ENCODE results near the gene CRAMP1.

The CRAMP1 gene

GRCh38 chr16:1653023-1653422 is 40.9 kb downstream of the CRAMP1 start:
- Histone ChIP-seq H3K27ac (ENCODE audit: low read length, poor library complexity, severe bottlenecking) (no peak overlapping the region), H3K4me3 (ENCODE audit: insufficient read depth in 1 of 2, low read depth in 1 of 2, low read length in 2 of 2) (no peak overlapping the region), H2AFZ (ENCODE audit: low read depth, low read length) (no peak overlapping the region), H3K18ac (ENCODE audit: low read depth in 1 of 2, low read length in 2 of 2) (no peak overlapping the region), H3K27me3 (ENCODE audit: control insufficient read depth in 1 of 2, insufficient read depth in 1 of 2, low read length in 2 of 2) (no peaks in the 10 kb centered on the region), H3K23ac (ENCODE audit: low read length in 2 of 2) (no peak overlapping the region), H3K4me1 (ENCODE audit: control insufficient read depth, insufficient read depth, low read depth, low read length) (no peaks in the 10 kb centered on the region), H2AK5ac (ENCODE audit: low read length, severe bottlenecking) (no peak overlapping the region), H3K9ac (ENCODE audit: low read length) (no peak overlapping the region), H3K36me3 (ENCODE audit: control insufficient read depth in 1 of 2, insufficient read depth in 2 of 2, low read depth in 1 of 2, low read length in 2 of 2) (peaks cover 69 to 72% of the 10 kb centered on the region in 2 experiments), H3K79me1 (replicated peaks; ENCODE audit: low read length, poor library complexity, severe bottlenecking) (peaks cover 48% of the 10 kb centered on the region), H2BK120ac (ENCODE audit: low read depth, low read length) (no peak overlapping the region), H4K91ac (ENCODE audit: low read length) (no peak overlapping the region), H3K4me2 (ENCODE audit: low read length, poor library complexity, severe bottlenecking) (no peak overlapping the region), H3K9me3 (ENCODE audit: control insufficient read depth, low read length) (no peaks in the 10 kb centered on the region), H3K14ac (ENCODE audit: low read length in 2 of 2) (no peak overlapping the region), H2BK15ac (ENCODE audit: low read depth, poor library complexity, severe bottlenecking) (no peak overlapping the region), H2BK5ac (ENCODE audit: low read depth, low read length, poor library complexity, severe bottlenecking) (no peak overlapping the region), H4K8ac (ENCODE audit: low read length) (no peak overlapping the region), H3K4ac (ENCODE audit: low read depth in 1 of 2, low read length in 2 of 2) (no peak overlapping the region), H2BK12ac (ENCODE audit: low read length in 2 of 2) (no peak overlapping the region)
- DNase-seq, result no peak
- WGBS, result over 99% methylated on average over 15 of the region's 15 CpGs

GRCh38 chr16:1654505-1655268 is 42.5 kb downstream of the CRAMP1 start:
- H3K79me1 ChIP-seq (replicated peaks; ENCODE audit: low read length, poor library complexity, severe bottlenecking), result peaks cover 54% of the 10 kb centered on the region
- H3K4me3 ChIP-seq (ENCODE audit: insufficient read depth in 1 of 2, low read depth in 1 of 2, low read length in 2 of 2), result no peak overlapping the region
- no peak overlapping the region for H3K4ac ChIP-seq (ENCODE audit: low read depth in 1 of 2, low read length in 2 of 2)
- H3K18ac ChIP-seq (ENCODE audit: low read depth in 1 of 2, low read length in 2 of 2), result no peak overlapping the region
- H3K9me3 ChIP-seq (ENCODE audit: control insufficient read depth, low read length), result no peaks in the 10 kb centered on the region
- no peak overlapping the region for H3K9ac ChIP-seq (ENCODE audit: low read length)
- H3K14ac ChIP-seq (ENCODE audit: low read length in 2 of 2), result no peak overlapping the region
- H4K8ac ChIP-seq (ENCODE audit: low read length), result no peak overlapping the region
- H2BK15ac ChIP-seq (ENCODE audit: low read depth, poor library complexity, severe bottlenecking), result no peak overlapping the region
- H3K27me3 ChIP-seq (ENCODE audit: control insufficient read depth in 1 of 2, insufficient read depth in 1 of 2, low read length in 2 of 2), result no peaks in the 10 kb centered on the region
- no peak overlapping the region for H3K27ac ChIP-seq (ENCODE audit: low read length, poor library complexity, severe bottlenecking)
- no peak overlapping the region for H2AK5ac ChIP-seq (ENCODE audit: low read length, severe bottlenecking)
- H2BK5ac ChIP-seq (ENCODE audit: low read depth, low read length, poor library complexity, severe bottlenecking), result no peak overlapping the region
- no peak overlapping the region for H2AFZ ChIP-seq (ENCODE audit: low read depth, low read length)
- H3K4me1 ChIP-seq (ENCODE audit: control insufficient read depth, insufficient read depth, low read depth, low read length), result peaks cover 3% of the 10 kb centered on the region
- no peak overlapping the region for H2BK120ac ChIP-seq (ENCODE audit: low read depth, low read length)
- WGBS, result 97% methylated on average over 32 of the region's 32 CpGs
- H3K4me2 ChIP-seq (ENCODE audit: low read length, poor library complexity, severe bottlenecking), result no peak overlapping the region
- no peak for DNase-seq
- H4K91ac ChIP-seq (ENCODE audit: low read length), result no peak overlapping the region
- no peak overlapping the region for H2BK12ac ChIP-seq (ENCODE audit: low read length in 2 of 2)
- no peak overlapping the region for H3K23ac ChIP-seq (ENCODE audit: low read length in 2 of 2)
- H3K36me3 ChIP-seq (ENCODE audit: control insufficient read depth in 1 of 2, insufficient read depth in 2 of 2, low read depth in 1 of 2, low read length in 2 of 2), result peaks cover 83 to 85% of the 10 kb centered on the region in 2 experiments

- Histone ChIP-seq H4K8ac (ENCODE audit: low read length) (no peak overlapping the region), H2AFZ (ENCODE audit: low read depth, low read length) (no peak overlapping the region), H3K14ac (ENCODE audit: low read length in 2 of 2) (no peak overlapping the region), H4K91ac (ENCODE audit: low read length) (no peak overlapping the region), H3K4me3 (ENCODE audit: insufficient read depth in 1 of 2, low read depth in 1 of 2, low read length in 2 of 2) (no peak overlapping the region), H3K79me1 (replicated peaks; ENCODE audit: low read length, poor library complexity, severe bottlenecking) (peaks cover 54% of the 10 kb centered on the region), H3K9me3 (ENCODE audit: control insufficient read depth, low read length) (no peaks in the 10 kb centered on the region), H3K18ac (ENCODE audit: low read depth in 1 of 2, low read length in 2 of 2) (no peak overlapping the region), H3K9ac (ENCODE audit: low read length) (no peak overlapping the region), H2BK12ac (ENCODE audit: low read length in 2 of 2) (no peak overlapping the region), H3K36me3 (ENCODE audit: control insufficient read depth in 1 of 2, insufficient read depth in 2 of 2, low read depth in 1 of 2, low read length in 2 of 2) (peaks cover 90% of the 10 kb centered on the region in 2 experiments), H3K4me1 (ENCODE audit: control insufficient read depth, insufficient read depth, low read depth, low read length) (peaks cover 3% of the 10 kb centered on the region), H3K23ac (ENCODE audit: low read length in 2 of 2) (no peak overlapping the region), H2BK120ac (ENCODE audit: low read depth, low read length) (no peak overlapping the region), H2AK5ac (ENCODE audit: low read length, severe bottlenecking) (no peak overlapping the region), H3K4ac (ENCODE audit: low read depth in 1 of 2, low read length in 2 of 2) (no peak overlapping the region), H2BK15ac (ENCODE audit: low read depth, poor library complexity, severe bottlenecking) (no peak overlapping the region), H3K4me2 (ENCODE audit: low read length, poor library complexity, severe bottlenecking) (no peak overlapping the region), H2BK5ac (ENCODE audit: low read depth, low read length, poor library complexity, severe bottlenecking) (no peak overlapping the region), H3K27me3 (ENCODE audit: control insufficient read depth in 1 of 2, insufficient read depth in 1 of 2, low read length in 2 of 2) (no peaks in the 10 kb centered on the region), H3K27ac (ENCODE audit: low read length, poor library complexity, severe bottlenecking) (no peak overlapping the region)
- no peak for DNase-seq
- 95% methylated on average over 16 of the region's 16 CpGs for WGBS
Measured at GRCh38 chr16:1655269-1655807, 43.2 kb downstream of the CRAMP1 start.

GRCh38 chr16:1655909-1656807 is 44.0 kb downstream of the CRAMP1 start:
- no peak overlapping the region for H2AFZ ChIP-seq (ENCODE audit: low read depth, low read length)
- H3K9ac ChIP-seq (ENCODE audit: low read length), result no peak overlapping the region
- DNase-seq, result no peak
- no peak overlapping the region for H2AK5ac ChIP-seq (ENCODE audit: low read length, severe bottlenecking)
- peaks cover 3% of the 10 kb centered on the region for H3K4me1 ChIP-seq (ENCODE audit: control insufficient read depth, insufficient read depth, low read depth, low read length)
- no peak overlapping the region for H3K4me2 ChIP-seq (ENCODE audit: low read length, poor library complexity, severe bottlenecking)
- H3K18ac ChIP-seq (ENCODE audit: low read depth in 1 of 2, low read length in 2 of 2), result no peak overlapping the region
- peaks cover 48% of the 10 kb centered on the region for H3K79me1 ChIP-seq (replicated peaks; ENCODE audit: low read length, poor library complexity, severe bottlenecking)
- H3K9me3 ChIP-seq (ENCODE audit: control insufficient read depth, low read length), result no peaks in the 10 kb centered on the region
- H4K8ac ChIP-seq (ENCODE audit: low read length), result no peak overlapping the region
- no peak overlapping the region for H3K23ac ChIP-seq (ENCODE audit: low read length in 2 of 2)
- no peak overlapping the region for H3K4me3 ChIP-seq (ENCODE audit: insufficient read depth in 1 of 2, low read depth in 1 of 2, low read length in 2 of 2)
- H2BK5ac ChIP-seq (ENCODE audit: low read depth, low read length, poor library complexity, severe bottlenecking), result no peak overlapping the region
- H3K27ac ChIP-seq (ENCODE audit: low read length, poor library complexity, severe bottlenecking), result no peak overlapping the region
- WGBS, result 98% methylated on average over 52 of the region's 52 CpGs
- no peak overlapping the region for H3K14ac ChIP-seq (ENCODE audit: low read length in 2 of 2)
- H2BK12ac ChIP-seq (ENCODE audit: low read length in 2 of 2), result no peak overlapping the region
- H3K27me3 ChIP-seq (ENCODE audit: control insufficient read depth in 1 of 2, insufficient read depth in 1 of 2, low read length in 2 of 2), result no peaks in the 10 kb centered on the region
- no peak overlapping the region for H2BK120ac ChIP-seq (ENCODE audit: low read depth, low read length)
- H4K91ac ChIP-seq (ENCODE audit: low read length), result no peak overlapping the region
- H3K36me3 ChIP-seq (ENCODE audit: control insufficient read depth in 1 of 2, insufficient read depth in 2 of 2, low read depth in 1 of 2, low read length in 2 of 2), result peaks cover 85 to 91% of the 10 kb centered on the region in 2 experiments
- H3K4ac ChIP-seq (ENCODE audit: low read depth in 1 of 2, low read length in 2 of 2), result no peak overlapping the region
- H2BK15ac ChIP-seq (ENCODE audit: low read depth, poor library complexity, severe bottlenecking), result no peak overlapping the region
